Parathyroid adenoma (tissue), 2 donors: ENCODE measurements around the gene CLEC4M.

Experiments used
- H2AFZ ChIP-seq: fragments of 300-600 bp; sonication (generic); one replicate; pipeline ENCODE4 v1.7.0; 2017; ENCODE audit warnings: antibody characterized with exemption, mild to moderate bottlenecking
- H3K27ac ChIP-seq: fragments of 300-600 bp; sonication (generic); one replicate; pipeline ENCODE4 v1.7.0; 2017
- H3K27me3 ChIP-seq: fragments of 300-600 bp; sonication (generic); one replicate; pipeline ENCODE4 v1.7.0; 2017; ENCODE audit warnings: low read length; ENCODE audit not compliant: control insufficient read depth, insufficient read depth
- H3K36me3 ChIP-seq: fragments of 300-600 bp; sonication (generic); one replicate; pipeline ENCODE4 v1.7.0; 2017; ENCODE audit warnings: low read length; ENCODE audit not compliant: control insufficient read depth, insufficient read depth
- H3K4me1 ChIP-seq: fragments of 300-600 bp; sonication (generic); one replicate; pipeline ENCODE4 v1.7.0; 2017; ENCODE audit warnings: control low read depth
- H3K4me2 ChIP-seq: fragments of 300-600 bp; sonication (generic); one replicate; pipeline ENCODE4 v1.7.0; 2017; ENCODE audit warnings: low read length
- H3K4me3 ChIP-seq: fragments of 300-600 bp; sonication (generic); one replicate; pipeline ENCODE4 v1.7.0; 2017; ENCODE audit warnings: low read depth, low read length
- H3K79me2 ChIP-seq: fragments of 300-600 bp; sonication (generic); one replicate; pipeline ENCODE4 v1.7.0; 2017; ENCODE audit warnings: control low read depth
- H3K9ac ChIP-seq: fragments of 300-600 bp; sonication (generic); one replicate; pipeline ENCODE4 v1.7.0; 2017; ENCODE audit warnings: mild to moderate bottlenecking
- H3K9me3 ChIP-seq: fragments of 300-600 bp; sonication (generic); one replicate; pipeline ENCODE4 v1.7.0; 2017; ENCODE audit warnings: low read length; ENCODE audit not compliant: control insufficient read depth
- TF ChIP-seq, protein P1 (sequence below): fragments of 300-600 bp; sonication (generic); IDR thresholded peaks from one replicate; pipeline ENCODE4 v1.7.0; 2017; ENCODE audit warnings: antibody characterized with exemption, mild to moderate bottlenecking
- donor health status: primary hyperparathyroidism.

Gene CLEC4M

DNA sequence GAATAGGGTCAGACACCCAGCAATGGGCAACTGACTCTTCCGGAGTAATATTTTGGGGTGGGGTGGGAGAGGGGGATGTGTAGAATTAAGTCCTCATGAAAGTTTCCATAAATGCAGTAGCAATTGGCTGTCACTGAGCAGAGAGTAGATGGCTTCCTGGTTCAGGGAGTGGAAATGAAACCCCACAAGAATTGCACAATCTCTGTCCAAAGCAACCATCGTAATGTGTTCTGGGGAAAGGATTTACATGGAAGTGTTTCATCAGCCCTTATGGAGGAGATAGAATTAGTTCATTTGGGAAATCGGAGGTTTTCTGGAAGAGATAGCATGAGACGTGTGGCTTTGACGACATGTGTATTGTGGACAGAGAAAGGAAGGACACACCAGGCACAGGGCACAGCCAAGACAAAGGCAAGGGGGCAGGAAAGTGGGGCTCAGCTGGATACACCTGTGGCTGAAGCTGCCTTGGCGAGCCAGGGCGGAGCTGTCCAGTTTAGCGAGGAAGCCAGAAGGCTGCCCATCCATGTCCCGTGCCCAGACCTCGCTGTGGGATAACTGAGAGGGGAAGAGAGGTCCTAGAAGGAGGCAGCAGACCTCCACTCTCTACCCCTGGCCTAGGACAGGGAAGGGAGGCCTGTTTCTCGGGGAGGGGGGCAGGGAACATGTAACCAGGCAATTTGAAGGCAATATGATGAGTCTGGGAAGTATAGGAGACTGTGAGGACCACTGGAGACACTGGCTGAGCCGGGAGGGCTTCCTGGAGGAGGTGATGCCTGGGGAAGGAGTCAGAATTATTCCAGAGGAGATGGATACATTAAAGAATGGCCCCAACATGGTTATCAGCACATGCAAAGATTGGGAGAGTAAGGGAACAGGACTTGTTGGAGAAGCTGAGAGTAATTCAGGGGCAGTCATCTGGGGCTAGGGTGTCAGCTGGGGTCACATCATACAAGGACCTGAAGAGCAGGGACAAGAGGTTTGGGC is 28.5 kb upstream of the CLEC4M start:
- Histone ChIP-seq H3K36me3 (no peaks in the 10 kb centered on the region), H3K4me2 (no peak overlapping the region), H3K4me1 (no peaks in the 10 kb centered on the region), H3K27me3 (no peaks in the 10 kb centered on the region), H2AFZ (no peak overlapping the region), H3K27ac (no peak overlapping the region), H3K79me2 (no peaks in the 10 kb centered on the region), H3K9me3 (no peaks in the 10 kb centered on the region), H3K9ac (no peak overlapping the region), H3K4me3 (no peak overlapping the region)
- TF ChIP-seq, protein P1, sequence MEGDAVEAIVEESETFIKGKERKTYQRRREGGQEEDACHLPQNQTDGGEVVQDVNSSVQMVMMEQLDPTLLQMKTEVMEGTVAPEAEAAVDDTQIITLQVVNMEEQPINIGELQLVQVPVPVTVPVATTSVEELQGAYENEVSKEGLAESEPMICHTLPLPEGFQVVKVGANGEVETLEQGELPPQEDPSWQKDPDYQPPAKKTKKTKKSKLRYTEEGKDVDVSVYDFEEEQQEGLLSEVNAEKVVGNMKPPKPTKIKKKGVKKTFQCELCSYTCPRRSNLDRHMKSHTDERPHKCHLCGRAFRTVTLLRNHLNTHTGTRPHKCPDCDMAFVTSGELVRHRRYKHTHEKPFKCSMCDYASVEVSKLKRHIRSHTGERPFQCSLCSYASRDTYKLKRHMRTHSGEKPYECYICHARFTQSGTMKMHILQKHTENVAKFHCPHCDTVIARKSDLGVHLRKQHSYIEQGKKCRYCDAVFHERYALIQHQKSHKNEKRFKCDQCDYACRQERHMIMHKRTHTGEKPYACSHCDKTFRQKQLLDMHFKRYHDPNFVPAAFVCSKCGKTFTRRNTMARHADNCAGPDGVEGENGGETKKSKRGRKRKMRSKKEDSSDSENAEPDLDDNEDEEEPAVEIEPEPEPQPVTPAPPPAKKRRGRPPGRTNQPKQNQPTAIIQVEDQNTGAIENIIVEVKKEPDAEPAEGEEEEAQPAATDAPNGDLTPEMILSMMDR = no peak

GRCh38 chr19:7736148-7736547 is 26.9 kb upstream of the CLEC4M start:
- no peak overlapping the region for H3K27ac ChIP-seq
- no peak overlapping the region for H3K4me3 ChIP-seq
- no peak overlapping the region for H3K4me2 ChIP-seq
- no peak overlapping the region for H3K9ac ChIP-seq
- H3K4me1 ChIP-seq = no peaks in the 10 kb centered on the region
- TF ChIP-seq, protein P1 = no peak
- H3K9me3 ChIP-seq = no peaks in the 10 kb centered on the region
- H2AFZ ChIP-seq = no peak overlapping the region
- no peaks in the 10 kb centered on the region for H3K79me2 ChIP-seq
- no peaks in the 10 kb centered on the region for H3K27me3 ChIP-seq
- H3K36me3 ChIP-seq = no peaks in the 10 kb centered on the region

- Histone ChIP-seq H3K27me3 (no peaks in the 10 kb centered on the region), H3K27ac (no peak overlapping the region), H3K9me3 (no peaks in the 10 kb centered on the region), H3K4me3 (no peak overlapping the region), H3K4me2 (no peak overlapping the region), H3K4me1 (no peaks in the 10 kb centered on the region), H3K9ac (no peak overlapping the region), H3K36me3 (no peaks in the 10 kb centered on the region), H2AFZ (no peak overlapping the region), H3K79me2 (no peaks in the 10 kb centered on the region)
- TF ChIP-seq, protein P1 = no peak
These were observed 25.8 kb upstream of the CLEC4M start for GRCh38 chr19:7737215-7737614.

- Histone ChIP-seq H3K4me3 (no peak overlapping the region), H3K9ac (no peak overlapping the region), H3K4me2 (no peak overlapping the region), H3K27me3 (no peaks in the 10 kb centered on the region), H3K79me2 (no peaks in the 10 kb centered on the region), H3K27ac (no peak overlapping the region), H2AFZ (no peak overlapping the region), H3K36me3 (no peaks in the 10 kb centered on the region), H3K4me1 (no peaks in the 10 kb centered on the region), H3K9me3 (no peaks in the 10 kb centered on the region)
- TF ChIP-seq, protein P1 = no peak
These were observed 25.0 kb upstream of the CLEC4M start for GRCh38 chr19:7738023-7738422.
